Thyroid gland (tissue), 4 donors: ENCODE measurements around the gene PAX5. TPM values are rescaled to one million over a fixed set of nuclear protein-coding genes. Genes with fewer than 3 reads are reported as not detected.
"Not testable (repeated sequence)": the region's sequence is repeated elsewhere in the genome, so short reads cannot be mapped to it uniquely, and the experiment has no call there.

Experiments
- DNase-seq, 2 donors: peaks; one replicate each; pipeline ENCODE4 v3.0.0-alpha.2; 2019
- H3K27ac ChIP-seq, 3 donors: fragments of 200-600 bp; sonication (generic); 1 replicate in 2 of 3; 2 replicates in 1 of 3; pipeline ENCODE4 v1.5.1; 2016 to 2019; ENCODE audit warnings: mild to moderate bottlenecking in 1 of 3, moderate library complexity in 1 of 3
- H3K27me3 ChIP-seq: fragments of 200-600 bp; sonication (generic); one replicate; pipeline ENCODE4 v1.5.1; 2019
- H3K36me3 ChIP-seq, 2 donors: fragments of 200-600 bp; sonication (generic); one replicate each; pipeline ENCODE4 v1.5.1; 2016 to 2019
- H3K4me1 ChIP-seq, 2 donors: fragments of 200-600 bp; sonication (generic); one replicate each; pipeline ENCODE4 v1.5.1; 2017 to 2019
- H3K4me3 ChIP-seq, 3 donors: fragments of 200-600 bp; sonication (generic); replicated peaks in 1 of 3; 1 replicate in 2 of 3; 2 replicates in 1 of 3; pipeline ENCODE4 v1.5.1; 2016; ENCODE audit warnings: mild to moderate bottlenecking in 1 of 3
- H3K9me3 ChIP-seq: fragments of 200-600 bp; sonication (generic); one replicate; pipeline ENCODE4 v1.5.1; 2017
- CTCF ChIP-seq, 6 experiments: fragments of 200-600 bp in 3 of 6; fragments of 450-650 bp in 3 of 6; sonication (generic) in 3 of 6; IDR thresholded peaks; one replicate each; pipeline ENCODE4 v1.5.1; 2016 to 2019; ENCODE audit warnings: antibody characterized with exemption in 6 of 6, mild to moderate bottlenecking in 2 of 6, inconsistent platforms in 1 of 6, moderate library complexity in 1 of 6
- POLR2A ChIP-seq, 2 donors: fragments of 450-650 bp; IDR thresholded peaks; one replicate each; pipeline ENCODE4 v1.6.1; 2017; ENCODE audit warnings: antibody characterized with exemption in 2 of 2, mild to moderate bottlenecking in 2 of 2, moderate library complexity in 1 of 2
- WGBS, 2 donors: methylation state at CpG; one replicate each; pipeline ENCODE4 v1.1.5; 2017; 5-methylcytosine and 5-hydroxymethylcytosine counted together
- intact Hi-C: fragments of 100-400 bp; cut with DNase I; formaldehyde crosslinking; loops from one replicate; pipeline ENCODE4 v1.15.1; 2023
- total RNA-seq, 4 donors: library from RNA; depleted of rRNA; stranded (reverse); fragments of >200 nt; gene quantifications; one replicate each; pipeline ENCODE4 v1.2.3, GENCODE V29; 2016

Gene PAX5
- total RNA-seq, 4 donors from 2014 or later: 0.68 TPM; not detected in 3

- intact Hi-C loops: no loop called here
- Histone ChIP-seq H3K36me3 (no peaks in the 10 kb centered on the region), H3K27me3 (no peaks in the 10 kb centered on the region), H3K4me3 (peak overlapping the region; percentile 90 to 97 (median 97)), H3K27ac (peak overlapping the region; percentile 74 to 84 (median 77)), H3K9me3 (no peaks in the 10 kb centered on the region), H3K4me1 (peaks cover 10 to 19% of the 10 kb centered on the region in 2 donors)
- TF ChIP-seq CTCF (IDR thresholded peaks at IDR 0.05) (no peak), POLR2A (IDR thresholded peaks at IDR 0.05) (peak in 1 of 2 donors; percentile 81)
- peak; percentile 94 for DNase-seq
- WGBS, 2 donors: 2 to 4% methylated on average over 49 to 52 of the region's 63 CpGs
Observed at GRCh38 chr9:37079370-37080164, 45.5 kb upstream of the PAX5 start.

- H3K9me3 ChIP-seq, H3K4me3 ChIP-seq, H3K27me3 ChIP-seq, DNase-seq, H3K4me1 ChIP-seq, intact Hi-C loops, H3K36me3 ChIP-seq, H3K27ac ChIP-seq: not testable (repeated sequence)
- 75 to 76% methylated on average over 4 of the region's 4 CpGs for WGBS, 2 donors
Observed at GRCh38 chr9:37074790-37075189, 40.7 kb upstream of the PAX5 start.

GRCh38 chr9:37066139-37066725, 32.2 kb upstream of the PAX5 start:
- no peak for DNase-seq
- WGBS, 2 donors: 37 to 53% methylated on average over 3 of the region's 3 CpGs

GRCh38 chr9:37062336-37062735, 28.3 kb upstream of the PAX5 start:
- intact Hi-C loops: no loop called here
- WGBS, 2 donors: 80 to 83% methylated on average over 4 of the region's 4 CpGs
- Histone ChIP-seq H3K27ac (no peak overlapping the region), H3K9me3 (no peaks in the 10 kb centered on the region), H3K4me3 (no peak overlapping the region), H3K27me3 (no peaks in the 10 kb centered on the region), H3K4me1 (no peaks in the 10 kb centered on the region), H3K36me3 (no peaks in the 10 kb centered on the region)
- TF ChIP-seq POLR2A (IDR thresholded peaks at IDR 0.05): no peak
- no peak for TF ChIP-seq CTCF (IDR thresholded peaks at IDR 0.05)
- DNase-seq: no peak

More at GRCh38 chr9:37066139-37066725, 32.2 kb upstream of the PAX5 start:
- Histone ChIP-seq H3K36me3 (no peaks in the 10 kb centered on the region), H3K4me1 (no peaks in the 10 kb centered on the region), H3K27ac (no peak overlapping the region), H3K9me3 (no peaks in the 10 kb centered on the region), H3K27me3 (no peaks in the 10 kb centered on the region), H3K4me3 (no peak overlapping the region)
- intact Hi-C loops: no loop called here
- TF ChIP-seq POLR2A (IDR thresholded peaks at IDR 0.05): no peak
- no peak for TF ChIP-seq CTCF (IDR thresholded peaks at IDR 0.05)

- Histone ChIP-seq H3K4me1 (no peaks in the 10 kb centered on the region), H3K9me3 (no peaks in the 10 kb centered on the region), H3K27me3 (no peaks in the 10 kb centered on the region), H3K4me3 (no peak overlapping the region), H3K36me3 (no peaks in the 10 kb centered on the region), H3K27ac (no peak overlapping the region)
- intact Hi-C loops: no loop called here
- no peak for TF ChIP-seq POLR2A (IDR thresholded peaks at IDR 0.05)
- TF ChIP-seq CTCF (IDR thresholded peaks at IDR 0.05): no peak
- no peak for DNase-seq
- 76 to 86% methylated on average over 2 of the region's 2 CpGs for WGBS, 2 donors
Observed at GRCh38 chr9:37061768-37062167, 27.7 kb upstream of the PAX5 start.
